GM19035 (cell line): Measurements from ENCODE around the gene UPK3BL1.
"Not testable (repeated sequence)": the region's sequence is repeated elsewhere in the genome, so short reads cannot be mapped to it uniquely, and the experiment has no call there.

Source experiments
- ATAC-seq: cut with Tn5 transposase; IDR thresholded peaks from one replicate; pipeline ENCODE4 v1.9.1; 2021; ENCODE audit not compliant: unreplicated experiment

UPK3BL1 gene, protein sequence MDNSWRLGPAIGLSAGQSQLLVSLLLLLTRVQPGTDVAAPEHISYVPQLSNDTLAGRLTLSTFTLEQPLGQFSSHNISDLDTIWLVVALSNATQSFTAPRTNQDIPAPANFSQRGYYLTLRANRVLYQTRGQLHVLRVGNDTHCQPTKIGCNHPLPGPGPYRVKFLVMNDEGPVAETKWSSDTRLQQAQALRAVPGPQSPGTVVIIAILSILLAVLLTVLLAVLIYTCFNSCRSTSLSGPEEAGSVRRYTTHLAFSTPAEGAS

DNA sequence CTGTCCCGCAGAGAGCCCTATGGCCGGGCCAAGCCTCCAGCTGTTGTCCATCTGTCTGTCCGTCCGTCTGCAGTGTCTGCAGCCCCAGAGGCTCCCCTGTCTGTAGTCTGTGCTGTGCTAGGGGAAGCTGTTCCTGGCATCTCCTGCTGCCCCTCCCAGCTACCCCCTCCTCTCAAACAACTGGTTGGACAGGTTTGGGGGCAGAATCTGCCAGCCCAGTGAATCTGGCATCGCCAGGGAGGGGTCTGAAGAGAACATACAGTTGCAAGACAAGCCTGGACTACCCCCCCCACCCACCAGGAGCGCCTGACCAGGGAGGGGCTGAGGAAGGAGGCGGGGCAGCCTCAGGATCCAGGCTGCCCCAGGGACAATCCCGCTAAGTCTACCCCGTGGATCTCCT, at the start of gene UPK3BL1:
TSS of gene UPK3BL1 (minus strand) at position 101 of the 400 bp plus-strand sequence. CDS start at position 51, 50 bp downstream.
- ATAC-seq: not testable (repeated sequence)

DNA sequence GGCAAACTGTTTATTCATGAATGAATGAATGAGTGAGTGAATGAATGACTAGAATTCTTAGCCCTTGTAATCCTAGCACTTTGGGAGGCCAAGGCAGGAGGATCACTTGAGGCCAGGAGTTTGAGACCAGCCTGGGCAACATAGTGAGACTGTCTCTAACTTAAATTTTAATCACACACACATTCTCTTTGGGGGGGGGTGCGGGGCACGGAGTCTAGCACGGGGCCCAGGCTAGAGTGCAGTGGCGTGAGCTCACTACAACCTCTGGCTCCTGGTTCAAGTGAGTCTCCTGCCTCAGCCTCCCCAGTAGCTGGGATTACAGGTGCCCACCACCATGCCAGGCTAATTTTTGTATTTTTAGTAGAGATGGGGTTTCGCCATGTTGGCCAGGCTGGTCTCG, 48.0 kb upstream of the UPK3BL1 start:
- ATAC-seq: not testable (repeated sequence)

DNA sequence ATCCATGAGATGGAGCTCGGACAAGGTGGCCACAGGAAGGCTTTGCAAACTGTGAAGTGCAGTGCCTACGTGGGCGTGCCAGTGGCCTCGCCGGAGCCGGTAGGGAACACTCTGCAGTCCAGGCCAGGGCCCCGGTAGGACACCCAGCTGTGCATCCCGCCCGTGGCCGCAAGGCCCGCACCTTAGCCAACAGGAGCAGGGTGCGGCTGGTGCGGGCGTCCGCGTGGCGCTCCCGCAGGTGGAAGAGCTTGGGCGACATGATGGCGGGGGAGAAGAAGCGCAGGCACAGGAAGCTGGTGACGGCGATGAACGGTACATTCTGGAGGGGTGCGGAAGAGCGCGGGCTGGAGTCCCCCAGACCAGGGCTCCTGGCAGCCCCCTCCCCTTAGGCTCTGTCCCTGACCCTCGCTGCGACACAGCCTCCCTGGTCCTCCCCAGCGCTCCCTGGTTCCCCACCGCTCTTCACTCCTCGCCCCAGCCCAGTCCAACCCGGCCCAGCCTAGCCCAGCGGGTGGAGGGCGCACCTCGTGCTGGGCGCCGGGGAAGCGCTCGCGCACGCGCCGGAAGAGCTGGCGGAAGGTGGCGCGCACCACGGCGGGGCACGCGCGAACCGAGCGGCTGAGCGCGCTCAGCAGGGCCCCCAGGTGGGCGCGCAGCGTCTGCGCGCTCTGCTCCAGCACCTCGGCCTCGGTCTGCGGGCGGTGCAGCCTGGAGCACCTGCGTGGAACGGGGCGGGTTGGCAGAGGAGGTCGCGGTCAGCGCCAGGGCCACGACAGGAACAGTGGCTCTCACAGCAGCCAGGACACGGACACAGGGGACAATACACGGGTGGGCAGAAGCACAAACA, 47.1 kb upstream of the UPK3BL1 start:
- ATAC-seq: peak; percentile 75

DNA sequence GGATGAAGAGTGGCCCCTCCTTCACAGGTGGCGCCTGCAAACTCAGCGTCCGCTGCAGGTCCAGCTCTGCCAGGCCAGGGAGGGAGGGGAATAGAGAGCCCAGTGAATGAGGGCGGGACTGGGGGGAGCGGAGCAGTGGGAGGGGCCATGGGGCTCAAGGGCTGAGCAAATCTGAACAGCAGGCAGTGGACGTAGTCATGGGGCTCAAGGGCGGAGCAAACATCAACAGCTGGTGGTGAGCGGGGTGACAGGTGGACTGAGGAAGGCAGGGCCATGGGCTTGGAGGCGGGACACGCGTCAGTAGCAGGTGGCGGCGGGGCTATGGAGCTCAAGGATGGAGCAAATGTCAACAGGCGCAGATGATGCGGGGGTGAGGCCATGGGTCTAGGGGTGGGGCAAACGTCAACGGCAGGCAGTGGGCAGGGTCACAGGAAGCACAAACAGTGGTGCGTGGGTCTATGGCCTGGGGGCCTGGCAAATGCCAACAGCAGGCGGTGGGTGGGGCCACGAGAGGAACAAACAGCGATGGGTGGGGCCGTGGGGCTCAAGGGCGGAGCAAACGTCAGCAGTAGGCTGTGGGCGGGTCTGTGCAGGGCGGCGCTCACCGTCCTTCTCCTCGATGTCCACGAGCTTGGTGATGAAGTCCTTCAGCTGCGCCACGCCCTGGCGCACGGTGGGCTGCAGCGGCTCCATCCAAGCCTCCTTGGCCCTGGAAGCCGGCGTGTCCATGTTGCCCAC, 45.9 kb upstream of the UPK3BL1 start:
- peak; percentile 67 for ATAC-seq

DNA sequence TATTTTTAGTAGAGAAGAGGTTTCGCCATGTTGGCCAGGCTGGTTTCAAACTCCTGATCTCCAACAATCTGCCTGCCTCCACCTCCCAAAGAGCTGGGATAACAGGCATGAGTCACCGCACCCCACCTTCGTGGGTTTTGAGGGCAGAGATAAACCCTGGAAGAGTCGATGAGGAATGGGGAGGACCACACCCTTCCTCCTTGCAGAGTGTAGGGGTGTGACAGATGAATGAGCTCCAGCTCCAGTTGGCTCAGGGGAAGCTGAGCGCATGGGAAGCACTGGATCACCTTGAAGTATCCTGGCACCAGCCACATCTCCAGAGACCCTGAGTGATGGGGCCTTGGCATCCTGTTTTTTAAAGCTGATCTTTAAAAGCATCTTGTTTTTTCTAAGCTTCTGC, 40.0 kb upstream of the UPK3BL1 start:
- not testable (repeated sequence) for ATAC-seq

DNA sequence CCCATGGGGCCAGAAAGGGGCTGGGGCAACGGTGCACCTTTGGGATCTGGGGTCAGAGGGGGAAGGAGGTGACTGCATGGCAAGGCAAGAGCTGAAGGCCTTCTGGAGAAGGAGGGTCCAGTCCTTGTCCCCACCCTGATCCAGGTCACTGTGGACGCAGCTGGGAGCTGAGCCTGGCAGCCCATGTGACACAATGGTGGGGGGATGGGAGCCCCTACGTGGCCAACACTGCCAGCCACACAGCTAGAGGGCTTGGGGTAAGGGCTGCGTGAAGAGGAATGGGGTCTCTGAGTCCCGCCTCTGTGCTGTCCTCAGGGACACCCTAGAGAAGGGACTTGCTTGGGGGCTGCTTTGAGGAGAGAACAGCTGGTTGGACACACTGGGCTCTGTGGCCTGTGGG, 38.2 kb upstream of the UPK3BL1 start:
- ATAC-seq: not testable (repeated sequence)

DNA sequence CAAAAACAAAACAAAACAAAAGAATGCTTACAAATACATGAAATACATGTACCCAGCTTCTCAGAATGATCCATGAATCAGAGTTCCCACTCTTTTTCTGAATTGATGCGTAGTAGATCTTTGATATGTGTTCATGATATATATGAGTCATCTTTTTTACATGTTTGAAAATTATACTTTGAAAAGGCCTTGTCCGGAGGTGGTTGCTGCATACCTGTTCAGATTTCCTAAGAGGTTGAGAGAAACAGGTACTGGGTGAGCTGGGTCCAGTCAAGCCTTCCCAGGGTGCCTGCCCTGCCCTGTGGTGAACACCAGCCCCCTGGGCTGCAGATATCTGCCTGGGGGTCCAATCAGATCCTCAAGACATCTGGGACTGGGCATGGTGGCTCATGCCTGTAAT, 33.0 kb upstream of the UPK3BL1 start:
- not testable (repeated sequence) for ATAC-seq

DNA sequence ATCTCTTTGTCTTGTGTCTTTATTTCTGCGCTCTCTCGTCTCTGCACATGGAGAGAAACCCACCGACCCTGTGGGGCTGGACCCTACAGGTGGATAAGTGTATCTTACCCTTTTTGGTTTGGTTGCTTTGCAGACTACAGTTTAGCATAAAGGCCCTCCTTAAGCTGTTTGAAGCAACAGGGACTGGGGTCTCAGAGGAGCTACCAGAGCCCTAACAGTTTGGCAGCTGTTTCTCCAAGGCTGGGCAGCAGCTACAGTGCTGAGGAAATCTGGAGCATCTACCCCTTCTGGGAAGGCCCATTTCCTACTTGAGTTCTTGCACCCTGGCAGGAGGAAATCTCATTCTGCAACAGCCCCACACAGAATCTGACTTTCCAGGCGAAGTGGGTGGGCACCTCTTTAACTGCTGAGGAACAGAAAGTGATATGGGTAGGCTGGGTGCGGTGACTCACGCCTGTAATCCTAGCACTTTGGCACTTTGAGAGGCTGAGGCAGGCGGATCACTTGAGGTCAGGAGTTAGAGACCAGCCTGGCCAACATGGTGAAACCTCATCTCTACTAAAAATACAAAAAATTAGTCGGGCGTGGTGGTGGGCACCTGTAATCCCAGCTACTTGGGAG, 31.0 kb upstream of the UPK3BL1 start:
- ATAC-seq: not testable (repeated sequence)

DNA sequence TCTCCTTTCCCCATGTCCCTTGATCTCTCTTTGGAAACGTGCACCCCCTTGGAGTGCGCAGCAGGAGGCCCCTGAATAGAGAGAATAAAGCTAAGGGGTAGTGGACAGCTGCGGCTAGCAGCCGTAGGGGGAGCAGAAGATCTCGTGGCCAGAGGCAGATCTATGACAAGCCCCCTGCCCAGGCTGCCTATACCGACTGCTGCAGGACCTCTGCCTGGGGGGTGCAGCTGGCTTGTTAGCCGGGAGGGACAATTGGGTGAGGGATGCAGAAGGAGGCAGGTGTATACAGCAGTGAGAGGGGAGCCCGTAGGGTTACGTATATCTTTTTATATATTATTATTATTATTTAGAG, 29.3 kb upstream of the UPK3BL1 start:
- ATAC-seq: peak; percentile 43

DNA sequence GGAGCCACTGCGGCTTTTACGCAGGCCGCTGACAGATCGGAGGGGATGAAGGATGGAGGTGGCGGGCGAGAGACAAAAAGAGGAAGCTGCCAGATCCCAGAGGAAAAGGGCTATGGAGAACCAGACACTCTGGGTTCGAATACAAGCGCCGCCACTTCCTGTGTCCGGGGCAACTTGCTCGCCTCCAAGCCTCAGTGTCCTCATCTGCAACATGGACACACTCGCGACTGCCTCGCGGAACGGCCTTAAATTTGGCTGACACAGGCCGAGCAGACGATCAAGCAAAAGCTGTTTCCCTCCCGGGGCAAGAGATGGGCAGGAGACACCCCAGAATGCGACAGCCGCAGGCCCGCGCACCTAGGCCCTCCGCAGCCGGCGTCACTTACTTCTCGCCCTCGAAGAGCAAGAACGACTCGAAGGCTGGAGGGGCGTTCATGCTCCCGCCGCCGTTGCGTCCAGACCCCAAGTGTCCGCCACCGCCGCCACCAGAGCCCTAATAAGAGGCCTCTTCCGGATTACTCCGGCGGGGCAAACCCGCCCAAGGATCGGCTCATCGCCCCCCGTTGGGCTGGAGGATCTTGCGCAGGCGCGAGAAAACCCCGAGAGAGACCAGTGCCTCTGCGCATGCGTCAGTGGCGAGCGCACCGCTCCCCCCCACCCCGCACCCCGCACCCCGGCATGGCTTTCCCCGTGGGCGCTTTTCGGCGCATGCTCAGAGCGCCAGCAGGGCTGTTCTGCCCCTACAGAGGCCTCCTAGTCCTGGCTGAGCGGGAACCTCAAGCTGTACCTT, 28.8 kb upstream of the UPK3BL1 start, which contains the start of gene POLR2J2:
TSS of gene POLR2J2 (minus strand) at position 498 of the 790 bp plus-strand sequence. CDS start at position 436, 62 bp downstream.
- peak; percentile 82 for ATAC-seq

DNA sequence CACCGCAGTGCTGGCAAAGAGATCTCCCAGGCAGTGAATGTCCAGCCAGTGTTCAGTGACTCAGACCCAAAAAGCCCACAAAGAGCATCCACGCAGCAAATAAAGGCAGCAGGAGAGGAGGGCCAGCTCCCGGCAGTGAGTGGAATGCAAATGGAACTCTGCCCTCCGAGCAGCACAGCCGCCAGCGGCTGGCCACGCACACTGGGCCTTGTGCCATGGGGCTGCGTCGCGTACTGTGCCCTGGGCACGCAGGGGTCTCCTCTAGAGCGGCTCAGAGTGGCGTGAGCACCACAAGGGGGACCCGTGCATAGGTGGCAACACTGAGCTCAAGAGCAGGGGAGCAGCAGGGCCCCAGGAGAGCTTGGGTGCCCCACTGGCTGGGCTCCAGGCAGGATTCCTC, 24.9 kb upstream of the UPK3BL1 start:
- not testable (repeated sequence) for ATAC-seq

DNA sequence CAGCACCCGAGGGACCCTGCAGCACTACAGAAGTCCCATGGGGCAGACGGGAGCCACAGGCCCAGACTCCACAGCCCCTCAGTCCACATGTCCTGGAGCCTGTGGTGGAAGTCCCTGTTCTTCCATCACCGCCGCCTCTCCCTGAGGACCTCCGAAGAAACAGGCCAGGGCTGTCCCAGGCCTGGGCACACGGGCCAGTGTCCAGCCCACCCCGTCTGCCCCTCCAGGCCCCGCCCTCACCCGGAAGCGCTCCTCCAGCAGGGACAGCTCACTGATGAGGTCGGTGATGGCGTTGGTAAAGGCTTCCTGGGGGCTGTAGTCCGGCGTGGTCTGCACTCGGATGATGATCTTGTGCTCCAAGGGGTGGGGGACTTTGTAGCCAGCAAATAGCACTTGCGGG, 24.3 kb upstream of the UPK3BL1 start:
- not testable (repeated sequence) for ATAC-seq

DNA sequence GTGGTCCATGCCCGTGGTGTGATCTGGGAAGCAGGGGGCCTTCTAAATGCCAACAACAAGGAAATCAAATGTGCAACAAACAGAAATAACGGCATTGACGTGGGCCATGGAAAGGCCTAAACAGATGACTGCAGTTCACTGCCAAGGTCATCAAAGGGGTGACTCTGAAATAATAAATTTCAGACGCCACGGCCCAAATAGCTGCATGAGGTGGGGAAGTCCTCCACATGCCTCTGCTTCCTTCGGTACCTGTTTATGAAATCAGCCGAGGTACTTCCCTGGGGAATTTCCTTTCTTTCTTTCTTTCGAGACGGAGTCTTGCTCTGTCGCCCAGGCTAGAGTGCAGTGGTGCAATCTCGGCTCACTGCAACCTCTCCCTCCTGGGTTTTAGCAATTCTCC, 22.2 kb upstream of the UPK3BL1 start:
- not testable (repeated sequence) for ATAC-seq

DNA sequence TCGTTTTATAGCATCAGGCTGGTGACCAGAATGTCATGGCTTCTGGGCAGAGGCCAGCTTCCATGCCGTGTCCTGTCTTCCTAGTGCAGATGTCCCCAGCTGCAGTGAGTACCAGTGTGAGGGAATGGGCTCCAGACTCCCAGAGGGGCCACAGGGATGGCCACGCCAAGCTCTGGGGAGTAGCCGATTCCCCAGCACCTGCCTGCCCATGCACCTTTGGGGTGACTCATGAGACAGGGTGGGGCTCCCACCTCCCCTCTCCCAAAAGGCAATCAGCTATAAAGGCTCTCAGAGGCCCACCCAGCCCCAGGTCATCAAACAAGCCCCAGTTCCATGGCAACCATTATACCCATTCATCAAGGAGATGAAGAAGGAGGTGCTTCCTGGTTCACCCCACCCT, 7.3 kb upstream of the UPK3BL1 start, which contains the start of gene SPDYE2B:
TSS of gene SPDYE2B (plus strand) at position 396 of the 400 bp plus-strand sequence. CDS start 2,030 bp downstream, outside the sequence.
- ATAC-seq: not testable (repeated sequence)

DNA sequence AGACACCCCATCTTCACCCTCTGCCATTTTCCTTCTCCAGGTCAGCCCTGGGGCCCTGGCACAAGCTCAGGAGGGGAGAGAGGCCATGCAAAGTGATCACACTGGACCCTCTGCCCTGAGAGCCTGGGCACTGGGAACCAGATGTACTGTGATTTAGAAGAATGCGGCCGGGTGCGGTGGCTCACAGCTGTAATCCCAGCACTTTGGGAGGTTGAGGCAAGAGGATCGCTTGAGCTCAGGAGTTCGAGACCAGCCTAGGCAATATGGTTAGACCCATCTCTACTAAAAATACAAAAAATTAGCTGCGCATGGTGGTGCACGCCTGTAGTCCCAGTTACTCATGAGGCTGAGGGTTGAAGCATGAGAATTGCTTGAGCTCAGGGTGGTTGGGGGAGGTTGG, 5.2 kb upstream of the UPK3BL1 start:
- ATAC-seq: not testable (repeated sequence)

DNA sequence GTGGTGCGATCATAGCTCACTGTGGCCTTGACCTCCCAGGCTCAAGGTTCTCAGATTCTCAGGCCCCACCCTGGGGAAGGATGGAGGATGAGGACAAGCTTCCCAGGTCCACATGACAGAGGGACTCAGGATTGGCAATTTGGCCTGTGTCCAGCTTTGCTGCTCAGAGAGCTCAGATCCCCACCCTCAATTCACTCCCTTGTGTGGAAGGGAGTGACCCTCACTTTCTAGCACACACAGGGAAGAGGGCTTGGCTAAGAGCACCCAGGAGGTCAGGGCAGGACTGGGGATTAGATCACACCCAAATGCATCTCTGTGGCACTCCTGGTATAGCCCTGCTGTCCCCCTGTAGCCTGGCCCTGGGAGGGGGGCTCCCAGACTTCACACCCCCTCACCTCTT, 813 bp upstream of the UPK3BL1 start:
- not testable (repeated sequence) for ATAC-seq

DNA sequence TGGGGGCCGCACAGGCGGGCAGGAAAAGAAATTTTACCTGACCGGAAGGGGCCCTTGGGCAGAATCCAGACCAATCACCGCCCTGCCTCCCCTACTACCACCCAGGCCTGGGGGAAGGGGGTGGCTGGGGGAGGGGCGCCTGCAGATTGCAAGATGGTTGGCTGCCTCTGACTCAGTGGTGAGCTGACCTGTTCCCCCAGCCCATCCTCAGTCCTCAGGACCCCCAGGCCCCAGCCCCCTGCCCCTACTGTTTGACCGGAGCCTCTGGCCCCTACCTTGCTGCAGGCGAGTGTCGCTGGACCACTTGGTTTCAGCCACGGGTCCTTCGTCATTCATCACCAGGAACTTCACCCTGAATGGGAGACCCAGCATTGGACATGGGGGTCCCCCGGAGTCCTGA, 3.7 kb downstream of the UPK3BL1 start:
- ATAC-seq: peak; percentile 2

DNA sequence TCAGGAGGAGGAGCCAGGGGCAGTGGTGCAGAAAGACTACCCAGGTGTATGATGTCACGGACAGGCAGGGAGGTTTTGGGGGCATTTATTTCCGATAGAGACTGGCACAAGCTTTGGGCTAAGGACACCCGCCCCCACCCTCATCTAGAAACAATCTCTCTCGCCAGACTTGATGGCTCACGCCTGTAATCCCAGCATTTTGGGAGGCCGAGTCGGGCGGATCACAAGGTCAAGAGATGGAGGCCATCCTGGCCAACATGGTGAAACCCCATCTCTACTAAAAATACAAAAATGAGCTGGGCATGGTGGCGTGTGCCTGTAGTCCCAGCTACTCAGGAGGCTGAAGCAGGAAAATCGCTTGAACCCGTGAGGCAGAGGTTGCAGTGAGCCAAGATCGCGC, 5.6 kb downstream of the UPK3BL1 start:
- ATAC-seq: not testable (repeated sequence)

DNA sequence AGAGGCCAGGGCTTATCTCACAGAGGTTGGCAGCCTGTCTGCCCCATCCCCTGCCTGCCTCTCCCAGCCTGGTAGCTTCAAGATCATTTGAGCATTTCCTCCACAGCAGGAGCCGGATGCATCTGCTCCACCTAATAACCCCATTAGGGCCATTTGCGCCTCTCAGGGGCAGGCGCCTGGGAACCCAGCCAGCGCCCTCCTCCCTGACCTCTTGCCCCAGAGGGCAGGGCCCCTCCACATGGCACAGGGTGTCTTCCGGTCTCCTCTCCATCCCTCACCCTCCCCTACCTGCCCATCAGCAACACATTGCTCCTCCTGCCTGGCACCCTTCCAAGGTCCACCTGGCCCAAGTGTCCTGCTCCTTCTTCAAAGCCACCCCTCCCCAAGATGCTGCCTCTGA, 7.2 kb downstream of the UPK3BL1 start:
- ATAC-seq: not testable (repeated sequence)

DNA sequence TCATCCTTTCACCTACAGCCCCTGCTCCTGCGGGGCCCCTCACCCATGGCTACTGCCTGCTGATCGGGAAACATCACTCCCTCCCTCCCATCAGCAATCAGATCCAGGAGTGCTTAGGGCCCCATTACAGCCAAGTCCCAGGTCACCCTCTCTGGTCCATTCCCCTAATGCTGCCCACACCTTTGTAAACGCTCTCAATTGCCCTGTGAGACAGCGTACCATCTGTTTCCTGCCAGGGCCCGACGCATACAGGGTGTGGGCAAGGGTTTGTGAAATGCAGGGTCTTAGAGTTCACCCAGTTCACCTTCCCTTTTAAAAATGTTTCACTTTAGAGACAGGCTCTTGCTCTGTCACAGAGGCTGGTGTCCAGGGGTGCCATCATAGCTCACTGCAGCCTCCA, 8.3 kb downstream of the UPK3BL1 start:
- not testable (repeated sequence) for ATAC-seq
